IPS-NIHi7 (cell line): ENCODE measurements around the gene MGAT5.

ENCODE experiments used
- DNase-seq: peaks from one replicate; pipeline ENCODE4 v3.0.0; 2012; ENCODE audit warnings: mixed read lengths; ENCODE audit errors: extremely low spot score

The MGAT5 gene

GRCh38 chr2:134368009-134368817, 114.3 kb downstream of the MGAT5 start:
- DNase-seq: no peak

DNA sequence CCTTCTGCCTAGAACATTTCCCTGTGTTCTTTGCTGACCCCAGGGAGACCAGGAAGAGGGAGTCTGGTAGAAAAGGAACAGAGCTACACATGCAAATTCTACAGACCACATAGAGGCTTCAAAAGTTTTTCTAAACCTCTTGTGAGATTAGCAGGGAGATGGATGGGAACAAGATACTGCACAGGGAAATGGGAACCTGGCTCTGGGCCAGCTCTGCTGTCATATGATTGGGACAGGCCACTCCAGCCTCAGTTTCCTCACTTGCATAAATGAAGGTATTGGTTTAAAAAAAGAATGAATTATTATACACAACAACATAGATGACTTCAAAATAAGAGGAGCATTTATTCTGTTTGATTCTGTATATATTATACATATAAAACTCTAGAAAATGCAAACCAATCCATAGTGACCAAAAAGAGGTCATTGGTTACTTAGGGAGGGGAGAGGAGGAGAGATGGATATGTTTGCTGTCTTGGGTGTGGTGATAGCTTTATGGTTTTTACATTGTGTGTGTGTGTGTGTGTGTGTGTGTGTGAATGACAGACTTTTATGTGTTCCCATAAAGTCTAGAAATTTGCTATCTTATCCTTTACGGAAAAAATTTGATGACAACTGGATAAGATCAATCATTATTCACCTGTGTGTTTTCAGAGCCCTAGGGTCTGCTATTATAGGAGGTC, 115.5 kb downstream of the MGAT5 start:
- DNase-seq: no peak

DNA sequence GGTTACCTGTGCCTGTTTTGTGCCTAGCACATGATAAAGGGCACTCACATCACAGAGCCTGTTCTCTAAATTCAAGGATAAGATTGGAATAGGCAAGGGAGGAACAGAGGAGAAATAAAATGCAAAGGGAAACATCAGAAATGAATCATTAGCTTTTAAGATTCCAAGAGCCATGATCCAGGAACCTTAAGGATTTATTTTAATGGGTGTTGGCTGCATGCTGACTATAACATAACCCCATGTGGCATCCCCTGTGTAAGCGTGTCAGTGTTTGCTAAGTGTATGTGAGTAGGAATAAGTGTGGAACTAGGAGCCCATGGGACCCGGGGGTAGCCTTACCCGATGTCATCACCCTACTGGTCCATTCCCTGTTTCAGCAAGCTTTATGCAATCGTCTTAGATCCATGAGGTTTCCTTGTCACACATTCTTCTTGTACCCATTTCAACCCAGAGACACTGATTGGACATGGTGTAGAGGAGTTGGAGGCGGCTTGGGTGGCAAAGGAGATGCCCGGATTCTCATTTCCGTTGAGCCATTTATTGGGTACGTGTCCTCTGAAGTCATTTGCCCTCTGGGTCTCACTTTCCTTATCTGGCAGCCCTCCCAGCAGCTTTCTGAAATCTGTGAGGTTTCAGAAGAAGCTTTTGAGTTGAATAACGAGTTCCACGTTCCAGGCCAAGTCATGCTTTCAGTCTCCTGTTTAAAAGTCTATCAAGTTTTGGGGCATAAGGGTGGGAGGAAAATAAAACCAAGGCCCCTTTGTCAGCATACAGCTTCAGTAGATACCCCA, 117.0 kb downstream of the MGAT5 start:
- DNase-seq: no peak

DNA sequence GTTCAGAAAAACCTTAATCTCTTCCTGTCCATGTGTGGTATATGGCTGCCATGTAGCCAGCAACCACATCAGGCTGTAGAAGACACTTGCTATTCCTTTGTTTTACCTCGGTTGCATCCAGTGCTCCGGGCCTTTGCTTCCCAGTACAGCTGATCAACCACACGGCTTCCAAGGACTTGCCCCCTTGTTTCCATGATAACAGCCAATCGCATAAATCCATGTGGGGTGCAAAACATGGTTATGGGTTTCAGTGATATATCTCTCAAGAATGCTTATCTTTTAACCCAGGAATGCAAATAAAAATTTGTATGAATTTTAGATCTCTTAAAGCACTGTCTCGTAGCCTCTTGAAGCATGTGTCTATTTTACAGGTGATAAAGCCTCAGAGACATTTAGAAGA, 118.3 kb downstream of the MGAT5 start:
- DNase-seq: no peak

GRCh38 chr2:134372611-134373131, 118.8 kb downstream of the MGAT5 start:
- DNase-seq: no peak

DNA sequence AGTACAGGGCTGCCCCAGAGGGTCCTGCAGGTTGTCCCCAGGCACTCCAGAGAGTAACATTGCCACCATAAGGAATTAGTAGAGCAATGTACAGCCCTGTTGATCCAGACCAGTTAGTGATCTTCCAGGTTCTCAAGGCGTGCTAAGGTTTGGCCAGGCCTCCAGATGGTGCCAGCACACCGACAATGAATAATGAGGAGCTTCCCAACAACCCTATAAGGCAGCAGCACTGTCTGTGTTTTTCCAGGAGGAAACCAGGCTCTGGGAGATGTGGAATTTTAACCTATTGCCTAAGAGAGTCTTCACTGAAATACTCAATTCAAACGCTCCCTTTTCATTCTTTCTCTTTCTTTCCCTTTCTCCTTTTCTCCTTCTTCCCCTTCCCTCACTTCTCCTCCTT, 122.1 kb downstream of the MGAT5 start:
- peak; percentile 53 for DNase-seq

GRCh38 chr2:134377730-134378129, 123.9 kb downstream of the MGAT5 start:
- no peak for DNase-seq

GRCh38 chr2:134379293-134379692, 125.4 kb downstream of the MGAT5 start:
- no peak for DNase-seq

- no peak for DNase-seq
Measured at GRCh38 chr2:134379722-134380121, 125.8 kb downstream of the MGAT5 start.

GRCh38 chr2:134381141-134381540, 127.3 kb downstream of the MGAT5 start:
- DNase-seq: no peak

DNA sequence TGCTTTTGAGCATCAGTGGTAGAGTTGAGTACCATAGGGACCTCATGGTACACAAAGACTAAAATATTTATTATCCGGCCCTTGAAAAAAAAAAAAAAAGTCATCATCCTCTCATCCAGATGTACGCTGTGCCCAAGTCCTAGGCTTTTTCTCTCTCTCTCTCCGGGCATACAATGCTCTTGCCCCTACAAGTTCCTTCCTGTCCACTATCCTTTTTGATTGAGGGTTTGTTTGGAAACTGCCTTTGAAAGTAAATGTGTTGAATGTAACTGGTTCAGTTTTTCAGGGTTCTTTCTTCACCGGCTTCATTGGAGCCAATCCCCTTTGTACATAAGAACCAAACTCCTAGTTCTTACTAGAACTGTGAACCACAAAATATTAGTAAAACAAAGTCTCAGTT, 130.3 kb downstream of the MGAT5 start:
- DNase-seq: no peak

DNA sequence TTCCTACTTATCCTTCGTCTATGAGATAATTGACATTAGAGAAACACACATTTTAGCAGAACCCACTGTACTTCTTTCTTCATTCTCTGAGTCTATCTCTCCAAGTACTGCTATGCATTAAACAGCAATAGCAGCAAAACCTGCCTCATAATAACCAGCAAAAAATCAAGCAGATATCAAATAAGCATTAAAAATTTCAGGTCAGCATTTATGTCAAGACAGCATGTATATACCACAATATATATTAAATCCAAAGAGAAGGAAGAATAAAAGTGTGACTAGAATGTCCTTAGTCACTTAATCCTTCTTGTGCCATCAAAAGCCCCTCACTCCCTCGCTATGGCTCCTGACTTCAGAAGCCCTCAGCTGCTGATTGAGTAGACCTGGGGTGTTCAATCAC, 131.3 kb downstream of the MGAT5 start:
- DNase-seq: no peak

GRCh38 chr2:134386310-134386709, 132.4 kb downstream of the MGAT5 start:
- no peak for DNase-seq

GRCh38 chr2:134389381-134389780, 135.5 kb downstream of the MGAT5 start:
- no peak for DNase-seq

- no peak for DNase-seq
Measured at GRCh38 chr2:134391751-134392160, 137.9 kb downstream of the MGAT5 start.

DNA sequence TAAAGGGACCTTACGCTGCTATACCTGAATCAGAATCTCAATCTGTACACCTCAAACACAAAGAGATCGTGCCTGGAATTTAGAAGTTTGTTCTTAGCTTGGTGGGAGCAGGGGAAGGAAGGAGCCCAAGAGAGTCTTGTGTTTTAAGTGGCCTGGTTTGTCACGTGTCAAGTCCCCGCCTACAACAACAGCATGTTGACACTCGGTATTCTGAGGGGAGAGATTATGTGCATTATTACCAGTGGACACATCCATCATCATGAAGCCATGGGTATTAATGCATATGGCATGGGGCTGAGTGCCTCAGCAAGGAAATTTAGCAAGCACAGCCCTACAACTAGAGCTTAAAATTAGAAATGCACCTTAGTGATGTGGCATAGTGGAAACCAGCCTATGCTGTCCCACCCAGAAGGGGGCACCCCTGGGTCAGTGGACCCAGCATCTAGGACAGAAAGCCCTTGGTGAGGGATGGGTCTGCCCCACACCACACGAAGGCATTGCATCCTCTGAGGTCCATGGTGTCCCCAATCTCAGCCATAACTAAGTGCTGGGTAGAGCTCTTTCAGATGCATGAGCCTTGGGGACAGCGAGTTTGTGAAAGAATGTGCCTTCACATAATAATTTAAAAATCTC, 138.7 kb downstream of the MGAT5 start:
- DNase-seq: peak; percentile 36

DNA sequence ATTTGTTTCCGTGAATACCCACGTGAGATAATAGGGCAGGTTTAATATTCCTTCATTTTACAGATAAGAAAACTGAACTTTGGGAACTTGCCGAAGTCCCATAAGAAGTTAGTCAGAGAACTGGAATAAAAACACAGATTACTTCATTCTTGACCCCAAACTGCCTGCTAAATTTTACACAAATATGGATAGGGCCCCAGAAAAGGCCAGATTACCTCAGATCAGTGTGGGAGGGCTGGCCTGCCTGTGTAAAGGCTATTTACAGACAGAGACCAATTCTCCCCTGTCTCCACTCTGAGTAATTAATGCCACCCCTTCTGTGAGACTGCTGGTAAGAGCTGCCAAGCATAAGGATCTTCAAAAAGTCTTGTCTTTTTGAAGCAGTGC, 139.2 kb downstream of the MGAT5 start:
- DNase-seq: no peak

DNA sequence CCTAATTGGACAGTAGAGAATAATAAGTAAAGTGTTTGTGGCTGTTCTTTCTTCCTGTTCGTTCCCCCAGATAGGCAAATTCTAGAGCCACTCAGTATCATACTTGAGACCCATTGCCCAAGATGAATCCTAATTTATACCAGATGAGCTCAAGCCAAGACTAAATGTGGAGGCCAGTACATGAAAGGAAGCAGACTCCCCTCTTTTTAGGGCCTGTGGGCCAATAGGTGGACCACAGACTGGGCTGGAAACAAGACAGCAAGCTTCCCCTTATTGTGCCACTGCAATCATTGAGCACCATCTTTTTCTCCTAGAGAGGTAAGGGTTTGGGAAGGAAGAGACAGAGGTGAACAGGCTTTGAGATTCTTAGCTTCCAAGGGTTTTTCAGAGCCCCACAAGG, 141.9 kb downstream of the MGAT5 start:
- no peak for DNase-seq

GRCh38 chr2:134396493-134396892, 142.6 kb downstream of the MGAT5 start:
- DNase-seq: no peak

GRCh38 chr2:134397146-134397896, 143.4 kb downstream of the MGAT5 start:
- no peak for DNase-seq

DNA sequence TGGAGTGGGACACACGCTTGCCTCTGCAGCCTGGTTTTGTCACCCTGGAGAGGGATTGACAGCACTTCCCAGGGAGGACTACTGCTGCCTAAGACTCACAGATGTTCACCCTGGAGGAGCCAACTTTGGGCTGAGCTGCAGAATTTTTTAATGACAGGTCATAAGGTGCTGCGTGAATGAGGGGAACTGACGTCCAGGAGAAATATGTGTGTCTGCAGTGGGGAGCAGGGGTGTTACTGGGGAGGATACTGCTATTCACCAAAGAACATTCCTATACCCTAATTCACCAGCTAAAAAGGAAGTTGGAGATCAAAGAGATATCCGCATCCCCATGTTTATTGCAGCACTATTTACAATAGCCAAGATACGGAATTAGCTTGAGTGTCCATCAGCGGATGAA, 144.4 kb downstream of the MGAT5 start:
- DNase-seq: no peak
